ENCODE measurements around the gene SDC3.
"Not testable (repeated sequence)": the region's sequence is repeated elsewhere in the genome, so short reads cannot be mapped to it uniquely, and the experiment has no call there.

The SDC3 gene, protein sequence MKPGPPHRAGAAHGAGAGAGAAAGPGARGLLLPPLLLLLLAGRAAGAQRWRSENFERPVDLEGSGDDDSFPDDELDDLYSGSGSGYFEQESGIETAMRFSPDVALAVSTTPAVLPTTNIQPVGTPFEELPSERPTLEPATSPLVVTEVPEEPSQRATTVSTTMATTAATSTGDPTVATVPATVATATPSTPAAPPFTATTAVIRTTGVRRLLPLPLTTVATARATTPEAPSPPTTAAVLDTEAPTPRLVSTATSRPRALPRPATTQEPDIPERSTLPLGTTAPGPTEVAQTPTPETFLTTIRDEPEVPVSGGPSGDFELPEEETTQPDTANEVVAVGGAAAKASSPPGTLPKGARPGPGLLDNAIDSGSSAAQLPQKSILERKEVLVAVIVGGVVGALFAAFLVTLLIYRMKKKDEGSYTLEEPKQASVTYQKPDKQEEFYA

DNA sequence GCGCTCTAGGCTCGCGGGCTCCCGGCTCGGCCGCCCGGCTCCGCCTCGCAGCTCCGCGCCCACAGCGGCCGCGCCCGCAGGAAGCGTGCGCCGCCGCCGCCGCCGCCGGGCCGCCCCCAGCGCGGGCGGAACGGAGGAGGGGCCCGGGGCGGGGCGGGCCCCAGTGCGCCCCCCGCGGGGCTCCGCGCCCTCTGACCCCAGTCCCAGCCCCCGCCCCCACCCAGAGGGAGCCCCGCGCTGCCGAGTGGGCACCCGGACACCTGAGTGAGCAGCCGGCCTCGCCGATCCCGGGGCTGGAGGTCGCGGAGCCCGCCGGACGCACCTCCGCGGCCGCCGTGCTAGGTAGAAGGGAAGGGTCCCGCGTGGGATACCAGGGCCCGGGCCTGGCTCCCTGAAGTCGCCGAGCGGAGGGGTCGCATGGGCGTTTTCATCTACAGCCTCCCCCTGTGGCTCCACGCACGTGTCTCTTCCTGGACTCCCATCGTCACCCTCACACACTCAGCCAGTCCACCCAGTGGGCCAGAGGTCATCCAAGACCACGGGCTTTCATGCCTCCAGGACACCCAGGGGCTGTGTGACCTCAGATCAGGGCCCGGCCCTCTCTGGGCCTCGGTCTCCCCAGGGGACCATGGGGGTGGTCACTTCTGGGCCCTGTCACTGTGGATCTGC lies at the start of gene SDC3:
SDC3 (minus strand) TSS at position 63 of the 669 bp plus-strand sequence. CDS start 172 bp downstream, outside the sequence.
- DNase-seq (ENCODE audit: low spot score): peak; percentile 56

GRCh38 chr1:30957560-30958222 lies 49.1 kb upstream of the SDC3 start:
- DNase-seq (ENCODE audit: low spot score): no peak

GRCh38 chr1:30955448-30956015 lies 47.0 kb upstream of the SDC3 start:
- no peak for DNase-seq (ENCODE audit: low spot score)

DNA sequence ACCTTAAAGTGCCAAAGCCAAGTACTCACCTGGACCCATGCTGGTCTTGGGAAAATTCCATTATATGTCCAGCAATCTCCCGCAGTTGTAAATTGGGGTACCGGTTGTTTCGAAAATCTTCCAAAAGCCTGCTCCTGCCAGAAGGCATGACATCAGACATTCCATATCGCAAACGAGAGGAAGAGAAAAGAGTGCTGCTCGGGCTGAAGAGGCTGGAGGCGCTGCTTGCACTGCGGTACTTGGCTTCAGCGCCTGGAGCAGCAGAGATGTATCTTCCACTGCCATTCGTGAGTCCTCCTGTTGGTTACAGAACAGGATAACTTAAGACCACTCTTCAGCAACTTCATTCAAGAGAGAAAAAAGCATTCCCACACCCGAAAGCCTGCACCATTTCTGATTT lies 45.1 kb upstream of the SDC3 start:
- DNase-seq (ENCODE audit: low spot score): no peak

DNA sequence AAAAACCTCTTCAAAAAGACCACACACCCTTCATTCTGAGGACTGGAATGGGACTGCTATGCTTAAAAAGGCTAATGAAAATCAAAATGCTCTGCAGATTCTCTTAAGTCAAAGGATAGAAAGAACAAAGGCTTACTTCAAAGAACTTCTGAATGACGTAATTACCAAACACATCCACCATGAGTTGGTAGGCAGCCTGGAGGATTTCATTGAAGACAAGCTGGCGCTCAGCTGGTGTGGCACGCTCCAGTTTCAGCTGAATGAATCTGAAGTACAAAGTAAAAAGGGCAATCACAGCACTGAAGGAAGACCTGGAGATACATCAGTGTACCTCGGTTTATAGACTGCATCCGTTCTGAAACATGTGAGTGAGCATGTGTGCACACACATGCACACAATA lies 43.5 kb upstream of the SDC3 start:
- no peak for DNase-seq (ENCODE audit: low spot score)

DNA sequence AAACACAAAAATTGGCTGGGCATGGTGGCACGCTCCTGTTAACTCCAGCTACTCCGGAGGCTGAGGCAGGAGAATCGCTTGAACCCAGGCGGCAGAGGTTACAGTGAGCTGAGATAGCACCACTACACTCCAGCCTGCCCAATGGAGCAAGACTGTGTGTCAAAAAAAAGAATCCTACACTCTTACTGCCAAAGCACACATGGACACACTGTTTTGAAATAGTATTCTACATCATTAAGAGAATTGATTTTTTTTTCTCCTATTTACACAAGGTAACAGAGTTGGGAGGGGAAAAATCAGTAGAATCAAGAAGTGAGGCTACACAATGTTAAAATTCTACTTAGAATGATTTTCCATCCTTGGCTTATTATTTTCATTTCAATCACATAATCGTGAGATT lies 42.1 kb upstream of the SDC3 start:
- DNase-seq (ENCODE audit: low spot score): no peak

DNA sequence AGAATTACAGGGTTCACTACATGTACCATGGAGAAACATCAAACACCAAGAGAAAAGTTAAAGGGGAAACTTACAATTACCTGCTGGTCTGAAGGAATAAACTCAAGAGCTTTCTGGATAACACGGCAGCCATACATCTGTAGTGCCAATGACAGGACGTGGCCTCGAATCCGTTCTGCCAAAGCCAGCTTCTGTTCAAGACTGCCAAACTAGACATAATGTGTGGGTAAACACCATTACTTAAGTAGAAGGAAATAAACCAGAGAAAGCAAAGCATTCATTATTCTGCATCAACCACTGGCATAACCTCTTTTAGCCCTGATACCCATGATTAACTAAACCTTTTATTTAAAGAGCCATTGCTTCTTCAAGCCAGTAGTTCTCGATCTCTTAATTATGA lies 41.5 kb upstream of the SDC3 start:
- DNase-seq (ENCODE audit: low spot score): no peak

- not testable (repeated sequence) for DNase-seq (ENCODE audit: low spot score)
These were observed 40.9 kb upstream of the SDC3 start for GRCh38 chr1:30949487-30949838.

DNA sequence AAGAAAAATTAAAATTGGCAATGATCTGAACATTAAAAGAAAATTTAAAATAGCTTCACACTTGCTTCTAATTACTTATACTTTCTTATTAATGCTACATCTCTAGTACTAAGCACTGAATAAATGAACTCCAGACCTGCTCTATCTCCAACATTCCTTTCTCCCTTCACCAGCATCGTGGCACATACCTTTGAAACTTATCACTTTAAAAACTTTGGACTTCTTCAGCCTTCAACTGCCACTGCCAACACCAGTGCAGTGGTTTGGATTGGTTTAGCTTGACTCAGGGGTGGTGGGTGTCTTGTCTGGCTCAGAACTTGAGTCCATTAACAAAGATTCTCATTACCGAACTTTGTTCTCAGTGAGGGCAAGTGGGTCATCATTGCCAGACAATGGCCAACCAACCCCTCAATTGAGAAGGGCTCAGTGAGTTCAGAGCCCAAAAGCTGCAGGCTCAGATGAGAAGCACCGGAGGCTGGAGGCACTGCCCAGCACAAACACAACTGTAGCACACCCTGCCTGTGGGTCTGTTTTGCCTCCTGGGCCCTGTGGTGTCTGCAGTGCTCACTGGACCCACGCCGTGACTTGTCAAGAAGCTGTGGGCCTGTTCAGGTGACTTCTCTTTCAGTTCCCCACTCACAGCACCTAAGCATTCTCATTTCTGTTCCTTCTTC lies 40.4 kb upstream of the SDC3 start:
- DNase-seq (ENCODE audit: low spot score): not testable (repeated sequence)

GRCh38 chr1:30948278-30948677 lies 39.7 kb upstream of the SDC3 start:
- no peak for DNase-seq (ENCODE audit: low spot score)

DNA sequence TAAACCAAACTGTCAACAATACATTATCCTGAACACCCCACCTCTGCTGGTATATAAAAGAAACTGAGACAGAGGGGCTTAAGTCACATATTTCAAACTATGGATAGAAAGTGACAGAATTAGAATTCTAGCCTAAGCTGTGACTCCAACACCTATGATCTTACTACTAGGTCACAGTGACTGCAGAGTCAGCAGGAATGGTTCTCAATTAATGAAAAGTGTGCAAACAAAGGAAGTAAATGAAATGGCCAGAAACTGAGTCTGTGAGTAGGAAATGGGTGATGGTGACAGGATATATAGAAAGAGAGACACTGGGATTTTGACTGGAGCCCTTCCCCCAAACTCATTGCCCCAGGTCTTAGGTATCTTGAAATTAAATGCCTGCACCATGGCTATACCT lies 38.7 kb upstream of the SDC3 start:
- no peak for DNase-seq (ENCODE audit: low spot score)

DNA sequence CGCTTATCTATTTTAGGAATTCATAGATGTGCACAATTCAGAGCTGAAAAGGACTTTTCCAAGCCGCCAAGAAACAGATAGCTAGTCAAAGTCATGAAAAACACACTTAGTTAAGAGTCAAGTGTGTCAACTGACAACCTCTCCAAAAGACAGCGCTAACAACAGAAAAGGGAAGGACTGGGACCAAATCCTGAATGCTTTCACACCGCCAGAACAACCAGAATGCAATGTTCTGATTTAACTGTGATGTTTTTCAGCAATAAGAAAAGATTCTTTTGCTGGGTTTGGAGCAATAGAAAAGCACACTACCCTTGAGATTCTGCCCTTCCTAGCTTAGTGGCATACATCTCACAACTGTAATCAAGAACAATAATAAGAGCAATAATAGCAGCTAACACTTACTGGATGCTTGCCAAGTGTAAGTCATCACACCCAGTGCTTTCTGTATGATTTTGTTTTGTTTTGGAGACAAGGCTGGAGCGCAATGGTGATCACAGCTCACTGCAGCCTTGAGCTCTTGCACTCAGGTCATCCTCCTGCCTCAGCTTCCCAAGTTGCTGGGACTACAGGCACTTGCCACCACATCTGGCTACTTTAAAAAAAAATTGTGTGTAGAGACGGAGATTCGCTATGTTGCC lies 33.9 kb upstream of the SDC3 start:
- no peak for DNase-seq (ENCODE audit: low spot score)

DNA sequence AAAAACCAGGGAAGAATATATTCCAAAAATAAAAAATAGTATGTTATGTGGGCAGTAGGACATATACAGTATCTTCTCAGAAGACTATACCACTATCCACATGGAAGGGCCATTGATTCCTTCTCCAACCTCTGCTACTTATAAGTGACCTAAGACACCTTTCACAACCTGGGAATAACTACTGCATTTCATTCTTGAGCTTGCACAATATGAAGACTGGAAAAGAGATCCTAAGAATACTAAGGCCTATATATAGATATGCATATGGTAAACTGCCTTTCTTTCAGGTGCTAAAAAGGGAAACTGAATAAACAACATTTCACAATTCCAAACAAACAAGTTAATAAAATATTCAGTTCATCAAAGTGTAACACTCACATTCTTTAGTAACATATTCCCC lies 32.0 kb upstream of the SDC3 start:
- no peak for DNase-seq (ENCODE audit: low spot score)

GRCh38 chr1:30936541-30937171 lies 28.1 kb upstream of the SDC3 start:
- peak; percentile 45 for DNase-seq (ENCODE audit: low spot score)

- not testable (repeated sequence) for DNase-seq (ENCODE audit: low spot score)
These were observed 27.2 kb upstream of the SDC3 start for GRCh38 chr1:30935758-30936157.

GRCh38 chr1:30934613-30935012 lies 26.1 kb upstream of the SDC3 start:
- no peak for DNase-seq (ENCODE audit: low spot score)

GRCh38 chr1:30933874-30934252 lies 25.3 kb upstream of the SDC3 start:
- DNase-seq (ENCODE audit: low spot score): peak; percentile 86

DNA sequence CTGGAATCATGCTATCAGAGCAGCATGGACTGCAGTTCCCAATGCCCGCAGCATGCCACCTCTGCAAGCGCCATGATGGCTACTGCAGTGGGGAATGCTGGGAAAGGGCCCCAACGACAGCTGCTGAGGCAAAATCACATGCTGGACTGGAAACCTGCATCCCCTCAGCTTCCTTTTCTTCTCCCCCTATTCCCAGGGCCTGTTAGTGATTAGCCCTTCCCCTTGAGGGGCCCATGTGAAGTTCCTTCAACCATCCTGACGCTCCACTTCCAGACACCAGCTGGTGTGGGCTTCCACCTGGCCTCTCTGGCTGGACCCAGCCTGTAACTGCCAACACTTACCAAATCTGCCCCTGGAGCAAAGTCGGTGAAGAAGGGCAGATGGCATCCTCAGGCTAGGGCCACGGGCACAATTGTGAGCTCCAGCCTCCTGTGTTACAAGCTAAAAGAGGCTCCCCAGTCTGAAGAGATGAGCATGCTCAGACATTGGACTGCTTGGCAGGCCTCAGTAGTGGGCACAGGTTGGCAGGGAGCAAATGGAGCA lies 22.1 kb upstream of the SDC3 start:
- no peak for DNase-seq (ENCODE audit: low spot score)

- no peak for DNase-seq (ENCODE audit: low spot score)
These were observed 21.5 kb upstream of the SDC3 start for GRCh38 chr1:30929944-30930525.

DNA sequence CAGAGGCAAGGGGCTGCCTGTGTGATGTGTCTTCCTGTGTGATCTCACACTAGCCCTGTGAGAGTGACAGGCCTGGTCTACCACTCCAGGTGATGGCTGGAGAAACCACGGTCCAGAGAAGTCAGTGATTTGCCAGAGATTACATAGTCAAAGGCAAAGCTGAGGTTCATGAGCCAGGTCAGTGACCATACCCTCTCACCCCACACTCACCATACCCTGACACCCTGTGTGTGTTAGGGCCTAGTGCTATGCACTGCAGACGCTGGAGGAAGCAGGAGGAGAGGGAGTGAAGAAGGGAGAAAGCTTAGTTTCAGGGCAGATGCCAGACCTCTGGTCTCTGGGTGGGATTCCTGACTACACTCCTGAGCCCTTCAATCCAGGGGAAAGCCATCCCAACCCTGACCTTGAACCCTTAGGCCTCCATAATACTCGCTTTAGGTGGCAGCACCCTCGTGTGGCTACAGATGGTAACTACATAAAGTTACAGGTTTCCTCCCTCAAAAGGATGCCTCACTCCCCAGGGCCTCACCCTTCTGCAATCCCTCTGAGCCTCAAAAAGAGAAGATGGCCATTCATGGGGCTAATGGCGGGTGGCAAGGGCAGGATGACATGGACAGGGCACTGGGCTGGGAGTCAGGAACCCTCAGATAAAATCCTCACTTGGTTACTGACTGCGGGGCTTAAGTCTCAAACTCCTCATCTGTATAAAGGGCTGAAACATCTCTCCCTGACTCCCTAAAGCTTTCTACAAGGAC lies 20.8 kb upstream of the SDC3 start:
- peak; percentile 58 for DNase-seq (ENCODE audit: low spot score)
